ENCODE data around the gene TYMP. TPM values are rescaled to one million over a fixed set of nuclear protein-coding genes. Genes with fewer than 3 reads are reported as not detected.
A peak's percentile ranks its signal among the peaks of the same experiment; 100 is the strongest.

TYMP gene
- polyA plus RNA-seq, 2 donors: 35.7 to 48.0 TPM

- Histone ChIP-seq H3K4me3 (ENCODE audit: low read depth in 1 of 2, low read length in 2 of 2) (no peak overlapping the region), H3K36me3 (ENCODE audit: control insufficient read depth in 2 of 2, insufficient read depth in 2 of 2, low read length in 1 of 2) (peaks cover 0 to 45% of the 10 kb centered on the region in 2 donors)
- WGBS, 2 donors: 88 to 90% methylated on average over 22 to 26 of the region's 26 CpGs
Observed at GRCh38 chr22:50573491-50574382, 43.9 kb upstream of the TYMP start.

DNA sequence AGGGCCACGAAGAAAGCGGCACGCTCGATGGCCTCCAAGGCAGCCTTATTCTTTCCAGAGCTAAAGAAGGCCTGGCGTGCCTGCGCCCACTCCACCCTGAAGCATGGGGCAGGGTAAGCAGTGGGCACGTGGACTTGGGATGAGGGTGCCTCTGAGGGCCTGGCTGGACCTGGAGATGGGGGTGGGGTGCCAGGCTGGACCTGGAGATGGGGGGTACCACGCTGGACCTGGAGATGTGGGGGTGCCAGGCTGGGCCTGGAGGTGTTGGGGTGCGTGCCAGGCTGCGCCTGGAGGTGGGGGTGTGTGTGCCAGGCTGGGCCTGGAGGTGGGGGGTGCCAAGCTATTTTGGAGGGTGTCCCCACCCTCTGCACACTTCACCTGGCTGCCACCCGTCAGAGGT is 43.2 kb upstream of the TYMP start:
- H3K4me1 ChIP-seq (ENCODE audit: control insufficient read depth in 2 of 2, insufficient read depth in 2 of 2, low read length in 1 of 2): peaks cover 0 to 5% of the 10 kb centered on the region in 2 donors
- H3K9me3 ChIP-seq (ENCODE audit: control insufficient read depth in 2 of 2, insufficient read depth in 1 of 2, low read depth in 1 of 2, low read length in 1 of 2): no peaks in the 10 kb centered on the region
- no peak overlapping the region for H3K4me3 ChIP-seq (ENCODE audit: low read depth in 1 of 2, low read length in 2 of 2)
- H3K27ac ChIP-seq (ENCODE audit: low read depth in 2 of 2, low read length in 1 of 2): no peak overlapping the region
- 94 to 96% methylated on average over 11 of the region's 11 CpGs for WGBS, 2 donors
- H3K36me3 ChIP-seq (ENCODE audit: control insufficient read depth in 2 of 2, insufficient read depth in 2 of 2, low read length in 1 of 2): peaks cover 0 to 44% of the 10 kb centered on the region in 2 donors
- H3K27me3 ChIP-seq (ENCODE audit: control insufficient read depth in 1 of 2, insufficient read depth in 2 of 2, low read length in 2 of 2): no peaks in the 10 kb centered on the region

More at GRCh38 chr22:50573491-50574382, 43.9 kb upstream of the TYMP start:
- Histone ChIP-seq H3K27me3 (ENCODE audit: control insufficient read depth in 1 of 2, insufficient read depth in 2 of 2, low read length in 2 of 2) (no peaks in the 10 kb centered on the region), H3K9me3 (ENCODE audit: control insufficient read depth in 2 of 2, insufficient read depth in 1 of 2, low read depth in 1 of 2, low read length in 1 of 2) (no peaks in the 10 kb centered on the region), H3K4me1 (ENCODE audit: control insufficient read depth in 2 of 2, insufficient read depth in 2 of 2, low read length in 1 of 2) (peaks cover 0 to 7% of the 10 kb centered on the region in 2 donors), H3K27ac (ENCODE audit: low read depth in 2 of 2, low read length in 1 of 2) (no peak overlapping the region)

GRCh38 chr22:50571264-50572175 is 41.7 kb upstream of the TYMP start:
- H3K27me3 ChIP-seq (ENCODE audit: control insufficient read depth in 1 of 2, insufficient read depth in 2 of 2, low read length in 2 of 2): no peaks in the 10 kb centered on the region
- WGBS, 2 donors: 84 to 86% methylated on average over 26 of the region's 26 CpGs
- peaks cover 0 to 41% of the 10 kb centered on the region in 2 donors for H3K36me3 ChIP-seq (ENCODE audit: control insufficient read depth in 2 of 2, insufficient read depth in 2 of 2, low read length in 1 of 2)
- peaks cover 0 to 5% of the 10 kb centered on the region in 2 donors for H3K4me1 ChIP-seq (ENCODE audit: control insufficient read depth in 2 of 2, insufficient read depth in 2 of 2, low read length in 1 of 2)
- no peak overlapping the region for H3K4me3 ChIP-seq (ENCODE audit: low read depth in 1 of 2, low read length in 2 of 2)
- H3K27ac ChIP-seq (ENCODE audit: low read depth in 2 of 2, low read length in 1 of 2): no peak overlapping the region
- no peaks in the 10 kb centered on the region for H3K9me3 ChIP-seq (ENCODE audit: control insufficient read depth in 2 of 2, insufficient read depth in 1 of 2, low read depth in 1 of 2, low read length in 1 of 2)

- H3K4me3 ChIP-seq (ENCODE audit: low read depth in 1 of 2, low read length in 2 of 2): no peak overlapping the region
- H3K4me1 ChIP-seq (ENCODE audit: control insufficient read depth in 2 of 2, insufficient read depth in 2 of 2, low read length in 1 of 2): peaks cover 0 to 5% of the 10 kb centered on the region in 2 donors
- no peaks in the 10 kb centered on the region for H3K27me3 ChIP-seq (ENCODE audit: control insufficient read depth in 1 of 2, insufficient read depth in 2 of 2, low read length in 2 of 2)
- H3K27ac ChIP-seq (ENCODE audit: low read depth in 2 of 2, low read length in 1 of 2): no peak overlapping the region
- no peaks in the 10 kb centered on the region for H3K9me3 ChIP-seq (ENCODE audit: control insufficient read depth in 2 of 2, insufficient read depth in 1 of 2, low read depth in 1 of 2, low read length in 1 of 2)
- 91 to 92% methylated on average over 12 of the region's 12 CpGs for WGBS, 2 donors
- H3K36me3 ChIP-seq (ENCODE audit: control insufficient read depth in 2 of 2, insufficient read depth in 2 of 2, low read length in 1 of 2): peaks cover 0 to 39% of the 10 kb centered on the region in 2 donors
Observed at GRCh38 chr22:50570861-50571260, 41.0 kb upstream of the TYMP start.

- 85 to 91% methylated on average over 13 of the region's 13 CpGs for WGBS, 2 donors
- Histone ChIP-seq H3K36me3 (ENCODE audit: control insufficient read depth in 2 of 2, insufficient read depth in 2 of 2, low read length in 1 of 2) (peaks cover 0 to 39% of the 10 kb centered on the region in 2 donors), H3K27ac (ENCODE audit: low read depth in 2 of 2, low read length in 1 of 2) (no peak overlapping the region), H3K4me1 (ENCODE audit: control insufficient read depth in 2 of 2, insufficient read depth in 2 of 2, low read length in 1 of 2) (peaks cover 0 to 5% of the 10 kb centered on the region in 2 donors), H3K9me3 (ENCODE audit: control insufficient read depth in 2 of 2, insufficient read depth in 1 of 2, low read depth in 1 of 2, low read length in 1 of 2) (no peaks in the 10 kb centered on the region), H3K4me3 (ENCODE audit: low read depth in 1 of 2, low read length in 2 of 2) (no peak overlapping the region), H3K27me3 (ENCODE audit: control insufficient read depth in 1 of 2, insufficient read depth in 2 of 2, low read length in 2 of 2) (no peaks in the 10 kb centered on the region)
Observed at GRCh38 chr22:50569896-50570535, 40.2 kb upstream of the TYMP start.

- no peaks in the 10 kb centered on the region for H3K9me3 ChIP-seq (ENCODE audit: control insufficient read depth in 2 of 2, insufficient read depth in 1 of 2, low read depth in 1 of 2, low read length in 1 of 2)
- WGBS, 2 donors: 55 to 83% methylated on average over 8 of the region's 8 CpGs
- no peaks in the 10 kb centered on the region for H3K27me3 ChIP-seq (ENCODE audit: control insufficient read depth in 1 of 2, insufficient read depth in 2 of 2, low read length in 2 of 2)
- peaks cover 0 to 39% of the 10 kb centered on the region in 2 donors for H3K36me3 ChIP-seq (ENCODE audit: control insufficient read depth in 2 of 2, insufficient read depth in 2 of 2, low read length in 1 of 2)
- H3K27ac ChIP-seq (ENCODE audit: low read depth in 2 of 2, low read length in 1 of 2): peak overlapping the region in 1 of 2 donors; percentile 9
- H3K4me3 ChIP-seq (ENCODE audit: low read depth in 1 of 2, low read length in 2 of 2): no peak overlapping the region
- H3K4me1 ChIP-seq (ENCODE audit: control insufficient read depth in 2 of 2, insufficient read depth in 2 of 2, low read length in 1 of 2): peaks cover 0 to 5% of the 10 kb centered on the region in 2 donors
Observed at GRCh38 chr22:50569041-50569459, 39.2 kb upstream of the TYMP start.

DNA sequence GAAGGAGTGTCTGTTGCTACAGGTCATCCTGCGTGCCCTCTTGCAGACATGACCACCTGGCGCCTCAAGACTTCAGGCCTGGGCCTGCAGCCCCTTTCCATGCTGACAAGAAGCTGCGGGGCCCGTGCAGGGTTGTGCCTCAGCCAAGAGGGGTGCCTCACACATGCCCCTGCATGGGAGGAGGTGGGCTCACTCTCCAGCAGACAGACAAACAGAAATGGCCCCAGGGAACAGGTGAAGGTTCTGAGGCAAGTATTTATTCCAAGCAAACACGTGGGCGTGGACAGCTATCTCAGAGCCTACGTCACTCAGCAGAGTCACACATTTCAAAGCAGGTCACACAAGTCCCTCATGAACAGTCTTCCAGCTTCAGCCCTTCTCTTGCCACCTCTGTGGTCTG is 38.8 kb upstream of the TYMP start:
- Histone ChIP-seq H3K27me3 (ENCODE audit: control insufficient read depth in 1 of 2, insufficient read depth in 2 of 2, low read length in 2 of 2) (no peaks in the 10 kb centered on the region), H3K9me3 (ENCODE audit: control insufficient read depth in 2 of 2, insufficient read depth in 1 of 2, low read depth in 1 of 2, low read length in 1 of 2) (no peaks in the 10 kb centered on the region), H3K36me3 (ENCODE audit: control insufficient read depth in 2 of 2, insufficient read depth in 2 of 2, low read length in 1 of 2) (peaks cover 0 to 34% of the 10 kb centered on the region in 2 donors), H3K27ac (ENCODE audit: low read depth in 2 of 2, low read length in 1 of 2) (peak overlapping the region in 1 of 2 donors; percentile 9), H3K4me1 (ENCODE audit: control insufficient read depth in 2 of 2, insufficient read depth in 2 of 2, low read length in 1 of 2) (peaks cover under 1 to 5% of the 10 kb centered on the region in 2 donors), H3K4me3 (ENCODE audit: low read depth in 1 of 2, low read length in 2 of 2) (no peak overlapping the region)
- WGBS, 2 donors: 71 to 73% methylated on average over 7 of the region's 7 CpGs

DNA sequence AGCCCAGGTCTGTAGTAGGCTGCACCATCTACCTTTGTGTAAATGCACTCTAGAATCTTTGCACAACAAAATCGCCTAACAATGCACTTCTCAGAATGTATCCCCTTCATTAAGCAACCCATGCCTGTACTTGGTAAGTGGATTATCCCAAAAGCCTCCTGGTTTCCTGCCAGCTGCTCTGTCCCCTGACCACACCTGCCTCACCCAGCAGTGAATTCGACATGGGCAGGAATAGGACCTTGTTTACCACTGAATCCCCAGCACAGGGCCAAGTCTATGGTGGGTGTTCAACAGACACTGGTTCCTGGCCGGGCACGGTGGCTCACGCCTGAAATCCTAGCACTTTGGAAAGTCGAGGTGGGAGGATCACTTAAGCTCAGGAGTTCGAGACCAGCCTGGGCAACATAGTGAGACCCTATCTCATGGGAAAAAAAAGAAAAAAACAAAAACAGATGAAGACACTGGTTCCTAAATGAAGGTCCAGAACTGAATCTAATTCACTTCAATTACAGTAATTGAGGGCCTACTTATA is 38.0 kb upstream of the TYMP start:
- peak overlapping the region in 1 of 2 donors; percentile 32 for H3K27ac ChIP-seq (ENCODE audit: low read depth in 2 of 2, low read length in 1 of 2)
- H3K9me3 ChIP-seq (ENCODE audit: control insufficient read depth in 2 of 2, insufficient read depth in 1 of 2, low read depth in 1 of 2, low read length in 1 of 2): no peaks in the 10 kb centered on the region
- H3K27me3 ChIP-seq (ENCODE audit: control insufficient read depth in 1 of 2, insufficient read depth in 2 of 2, low read length in 2 of 2): no peaks in the 10 kb centered on the region
- H3K4me1 ChIP-seq (ENCODE audit: control insufficient read depth in 2 of 2, insufficient read depth in 2 of 2, low read length in 1 of 2): peaks cover 3 to 5% of the 10 kb centered on the region in 2 donors
- H3K4me3 ChIP-seq (ENCODE audit: low read depth in 1 of 2, low read length in 2 of 2): no peak overlapping the region
- WGBS, 2 donors: 83 to 88% methylated on average over 7 of the region's 7 CpGs
- H3K36me3 ChIP-seq (ENCODE audit: control insufficient read depth in 2 of 2, insufficient read depth in 2 of 2, low read length in 1 of 2): peaks cover 0 to 27% of the 10 kb centered on the region in 2 donors

DNA sequence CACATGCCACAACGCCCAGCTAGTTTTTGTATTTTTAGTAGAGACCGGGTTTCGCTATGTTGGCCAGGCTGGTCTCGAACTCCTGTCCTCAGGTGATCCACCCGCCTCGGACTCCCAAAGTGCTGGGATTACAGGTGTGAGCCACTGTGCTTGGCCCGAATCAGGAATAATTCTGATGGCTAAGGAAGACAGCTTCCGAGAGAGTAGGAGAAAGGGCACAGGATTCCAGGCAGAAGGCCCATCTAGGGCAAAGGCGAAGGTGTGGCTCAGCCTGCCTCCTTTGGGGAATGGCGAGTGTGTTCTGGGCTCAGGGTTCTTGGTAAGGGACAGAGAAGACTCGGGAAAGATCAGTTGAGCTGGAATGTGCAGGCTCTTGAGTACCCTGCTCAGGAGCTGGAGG is 34.5 kb upstream of the TYMP start:
- Histone ChIP-seq H3K4me1 (ENCODE audit: control insufficient read depth in 2 of 2, insufficient read depth in 2 of 2, low read length in 1 of 2) (peaks cover 2 to 3% of the 10 kb centered on the region in 2 donors), H3K27me3 (ENCODE audit: control insufficient read depth in 1 of 2, insufficient read depth in 2 of 2, low read length in 2 of 2) (no peaks in the 10 kb centered on the region), H3K36me3 (ENCODE audit: control insufficient read depth in 2 of 2, insufficient read depth in 2 of 2, low read length in 1 of 2) (peaks cover 0 to 3% of the 10 kb centered on the region in 2 donors), H3K4me3 (ENCODE audit: low read depth in 1 of 2, low read length in 2 of 2) (no peak overlapping the region), H3K27ac (ENCODE audit: low read depth in 2 of 2, low read length in 1 of 2) (no peak overlapping the region), H3K9me3 (ENCODE audit: control insufficient read depth in 2 of 2, insufficient read depth in 1 of 2, low read depth in 1 of 2, low read length in 1 of 2) (no peaks in the 10 kb centered on the region)
- 88 to 92% methylated on average over 11 of the region's 11 CpGs for WGBS, 2 donors

Measured in esophagus (tissue), 2 donors.